Kidney (tissue), 14 donors: ENCODE measurements around the gene SCGB1A1. TPM values are rescaled to one million over a fixed set of nuclear protein-coding genes. Genes with fewer than 3 reads are reported as not detected.
A peak's percentile ranks its signal among the peaks of the same experiment; 100 is the strongest.
"Not testable (repeated sequence)": the region's sequence is repeated elsewhere in the genome, so short reads cannot be mapped to it uniquely, and the experiment has no call there.

ENCODE experiments used
- DNase-seq, 5 donors: peaks; one replicate each; pipeline ENCODE4 v3.0.0-alpha.2; 2013 to 2020
- FAIRE-seq: peaks from 2 replicates; lab custom pipeline; 2012; peaks lifted over from hg19 to GRCh38; lab: Jason Lieb, UNC
- H3K27ac ChIP-seq, 2 donors: one replicate each; pipeline ENCODE4 v1.7.0; 2013; ENCODE audit warnings: low read depth in 2 of 2, low read length in 2 of 2, inconsistent platforms in 1 of 2
- H3K27me3 ChIP-seq: one replicate; pipeline ENCODE4 v1.7.1; 2013; ENCODE audit warnings: low read length, inconsistent platforms; ENCODE audit not compliant: control insufficient read depth, insufficient read depth
- H3K36me3 ChIP-seq, 3 donors: one replicate each; pipeline versions ENCODE4 v1.7.0 to v1.7.1; 2013; ENCODE audit warnings: low read length in 3 of 3, control low read depth in 1 of 3, inconsistent platforms in 1 of 3; ENCODE audit not compliant: insufficient read depth in 3 of 3, control insufficient read depth in 2 of 3
- H3K4me1 ChIP-seq, 3 donors: one replicate each; pipeline versions ENCODE4 v1.7.0 to v1.7.1; 2013; ENCODE audit warnings: low read length in 3 of 3, inconsistent platforms in 1 of 3, low read depth in 1 of 3; ENCODE audit not compliant: control insufficient read depth in 2 of 3, insufficient read depth in 2 of 3
- H3K4me3 ChIP-seq, 3 donors: one replicate each; pipeline versions ENCODE4 v1.7.0 to v1.8.1; 2013; ENCODE audit warnings: low read length in 3 of 3, control low read depth in 1 of 3, inconsistent platforms in 1 of 3
- H3K9ac ChIP-seq, 3 donors: one replicate each; pipeline versions ENCODE4 v1.7.0 to v1.7.1; 2013; ENCODE audit warnings: low read length in 3 of 3, control low read depth in 1 of 3, inconsistent platforms in 1 of 3
- H3K9me3 ChIP-seq, 3 donors: one replicate each; pipeline versions ENCODE4 v1.7.0 to v1.7.1; 2013; ENCODE audit warnings: low read length in 3 of 3, control low read depth in 1 of 3, inconsistent platforms in 1 of 3; ENCODE audit not compliant: control insufficient read depth in 2 of 3, insufficient read depth in 1 of 3
- CTCF ChIP-seq: IDR thresholded peaks from 3 replicates; pipeline ENCODE4 v1.5.1; 2012; ENCODE audit warnings: mild to moderate bottlenecking, moderate library complexity, borderline replicate concordance; ENCODE audit not compliant: insufficient read depth; ENCODE audit errors: extremely low read depth
- intact Hi-C: fragments of 100-400 bp; cut with DNase I; formaldehyde crosslinking; loops from one replicate; pipeline ENCODE4 v1.11.1; 2022
- polyA plus RNA-seq: library from polyadenylated mRNA; stranded (reverse); fragments of 350-450 nt; fragmentation: Illumina TruSeq; extraction: RNeasy Lipid Tissue Mini Kit (QIAGEN cat#74804); gene quantifications from one replicate; pipeline ENCODE4 v1.2.3, GENCODE V29; 2014; ENCODE audit warnings: low read depth, low replicate concordance; ENCODE audit not compliant: insufficient read depth
- total RNA-seq: library from RNA; stranded (reverse); fragmentation: NEBNext Ultra II Directional; extraction: Animal tissue kit (Norgen Biotek cat#: 25700); gene quantifications from one replicate; pipeline ENCODE4 v1.2.1, GENCODE V29; 2021
- donor health status: control.
- donor health status: control.
- donor health status: control.
- donor health status: control.
- donor health status: control.
- donor health status: DM: yes; HTN: yes; CAD: no.
- donor health status: Normal renal cell carcinoma (clear cell type).

Gene SCGB1A1
- total and polyA plus RNA-seq, 2 donors from 2014 or later: not detected

- FAIRE-seq, H3K9me3 ChIP-seq, H3K27ac ChIP-seq, H3K27me3 ChIP-seq, H3K4me3 ChIP-seq, H3K36me3 ChIP-seq, intact Hi-C loops, H3K4me1 ChIP-seq: not testable (repeated sequence)
- TF ChIP-seq CTCF: peak; percentile 89
- H3K9ac ChIP-seq: peak overlapping the region in 1 of 3 donors; percentile 34
- DNase-seq: peak in 4 of 5 donors; percentile 45 to 86 (median 72)
Observed at GRCh38 chr11:62380821-62381245, 38.0 kb upstream of the SCGB1A1 start.

GRCh38 chr11:62383822-62384221, 35.0 kb upstream of the SCGB1A1 start:
- no peaks in the 10 kb centered on the region for H3K27me3 ChIP-seq

GRCh38 chr11:62386083-62386482, 32.8 kb upstream of the SCGB1A1 start:
- H3K9me3 ChIP-seq, intact Hi-C loops, H3K27me3 ChIP-seq, H3K36me3 ChIP-seq, H3K4me3 ChIP-seq, H3K4me1 ChIP-seq, H3K27ac ChIP-seq, FAIRE-seq, DNase-seq, H3K9ac ChIP-seq: not testable (repeated sequence)

More at GRCh38 chr11:62383822-62384221, 35.0 kb upstream of the SCGB1A1 start:
- intact Hi-C loops: no loop called here
- H3K4me1 ChIP-seq: no peaks in the 10 kb centered on the region
- H3K4me3 ChIP-seq: no peak overlapping the region
- H3K27ac ChIP-seq: no peak overlapping the region
- DNase-seq (no peak), FAIRE-seq (no peak)
- H3K9ac ChIP-seq: no peak overlapping the region
- TF ChIP-seq CTCF: no peak
- H3K9me3 ChIP-seq: no peaks in the 10 kb centered on the region
- H3K36me3 ChIP-seq: no peaks in the 10 kb centered on the region

GRCh38 chr11:62387381-62387780, 31.5 kb upstream of the SCGB1A1 start:
- Histone ChIP-seq H3K9me3 (no peaks in the 10 kb centered on the region), H3K27ac (no peak overlapping the region), H3K36me3 (no peaks in the 10 kb centered on the region), H3K9ac (no peak overlapping the region), H3K4me1 (no peaks in the 10 kb centered on the region), H3K4me3 (no peak overlapping the region), H3K27me3 (no peaks in the 10 kb centered on the region)
- DNase-seq (no peak), FAIRE-seq (no peak)
- no peak for TF ChIP-seq CTCF
- intact Hi-C loops: no loop called here
